ENCODE data around the gene CCDC85A.
A peak's percentile ranks its signal among the peaks of the same experiment; 100 is the strongest.

Gene CCDC85A

GRCh38 chr2:56191617-56192016 lies 7.8 kb downstream of the CCDC85A start:
- Histone ChIP-seq H3K9me2 (replicated peaks; ENCODE audit: low read depth, low read length) (no peaks in the 10 kb centered on the region), H3K9me3 (ENCODE audit: insufficient read depth, low read depth, low read length) (no peaks in the 10 kb centered on the region), H3F3A (ENCODE audit: low read depth) (no peaks in the 10 kb centered on the region), H3K4me3 (ENCODE audit: low read length, poor library complexity, severe bottlenecking) (no peak overlapping the region), H3K9ac (ENCODE audit: low read depth, low read length, poor library complexity, severe bottlenecking) (no peak overlapping the region), H3K4me2 (ENCODE audit: low read depth, low read length, poor library complexity, severe bottlenecking) (no peak overlapping the region), H3K27me3 (ENCODE audit: insufficient read depth, low read length, poor library complexity, severe bottlenecking) (no peaks in the 10 kb centered on the region), H3K36me3 (ENCODE audit: insufficient read depth, low read length) (no peaks in the 10 kb centered on the region), H4K20me1 (ENCODE audit: insufficient read depth, low read length, poor library complexity, severe bottlenecking) (no peaks in the 10 kb centered on the region), H3K4me1 (ENCODE audit: insufficient read depth, low read length, poor library complexity, severe bottlenecking) (no peaks in the 10 kb centered on the region), H2AFZ (ENCODE audit: low read length) (no peak overlapping the region), H3K79me2 (ENCODE audit: insufficient read depth, low read length) (no peaks in the 10 kb centered on the region)
- TF ChIP-seq, protein P1, sequence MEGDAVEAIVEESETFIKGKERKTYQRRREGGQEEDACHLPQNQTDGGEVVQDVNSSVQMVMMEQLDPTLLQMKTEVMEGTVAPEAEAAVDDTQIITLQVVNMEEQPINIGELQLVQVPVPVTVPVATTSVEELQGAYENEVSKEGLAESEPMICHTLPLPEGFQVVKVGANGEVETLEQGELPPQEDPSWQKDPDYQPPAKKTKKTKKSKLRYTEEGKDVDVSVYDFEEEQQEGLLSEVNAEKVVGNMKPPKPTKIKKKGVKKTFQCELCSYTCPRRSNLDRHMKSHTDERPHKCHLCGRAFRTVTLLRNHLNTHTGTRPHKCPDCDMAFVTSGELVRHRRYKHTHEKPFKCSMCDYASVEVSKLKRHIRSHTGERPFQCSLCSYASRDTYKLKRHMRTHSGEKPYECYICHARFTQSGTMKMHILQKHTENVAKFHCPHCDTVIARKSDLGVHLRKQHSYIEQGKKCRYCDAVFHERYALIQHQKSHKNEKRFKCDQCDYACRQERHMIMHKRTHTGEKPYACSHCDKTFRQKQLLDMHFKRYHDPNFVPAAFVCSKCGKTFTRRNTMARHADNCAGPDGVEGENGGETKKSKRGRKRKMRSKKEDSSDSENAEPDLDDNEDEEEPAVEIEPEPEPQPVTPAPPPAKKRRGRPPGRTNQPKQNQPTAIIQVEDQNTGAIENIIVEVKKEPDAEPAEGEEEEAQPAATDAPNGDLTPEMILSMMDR (conservative IDR thresholded peaks at IDR 0.05; ENCODE audit: low read length) = peak; percentile 44
- TF ChIP-seq EZH2phosphoT487 (IDR thresholded peaks at IDR 0.05; ENCODE audit: borderline replicate concordance) = no peak

- H3K9me2 ChIP-seq (replicated peaks; ENCODE audit: low read depth, low read length) = no peaks in the 10 kb centered on the region
- H3K79me2 ChIP-seq (ENCODE audit: insufficient read depth, low read length) = no peaks in the 10 kb centered on the region
- no peak overlapping the region for H2AFZ ChIP-seq (ENCODE audit: low read length)
- H3K4me2 ChIP-seq (ENCODE audit: low read depth, low read length, poor library complexity, severe bottlenecking) = no peak overlapping the region
- H3K4me1 ChIP-seq (ENCODE audit: insufficient read depth, low read length, poor library complexity, severe bottlenecking) = no peaks in the 10 kb centered on the region
- no peaks in the 10 kb centered on the region for H3K36me3 ChIP-seq (ENCODE audit: insufficient read depth, low read length)
- TF ChIP-seq, protein P1 (conservative IDR thresholded peaks at IDR 0.05; ENCODE audit: low read length) = no peak
- no peak for TF ChIP-seq EZH2phosphoT487 (IDR thresholded peaks at IDR 0.05; ENCODE audit: borderline replicate concordance)
- H3K4me3 ChIP-seq (ENCODE audit: low read length, poor library complexity, severe bottlenecking) = no peak overlapping the region
- H3K27me3 ChIP-seq (ENCODE audit: insufficient read depth, low read length, poor library complexity, severe bottlenecking) = no peaks in the 10 kb centered on the region
- H3K9me3 ChIP-seq (ENCODE audit: insufficient read depth, low read depth, low read length) = no peaks in the 10 kb centered on the region
- no peaks in the 10 kb centered on the region for H4K20me1 ChIP-seq (ENCODE audit: insufficient read depth, low read length, poor library complexity, severe bottlenecking)
- H3K9ac ChIP-seq (ENCODE audit: low read depth, low read length, poor library complexity, severe bottlenecking) = no peak overlapping the region
- H3F3A ChIP-seq (ENCODE audit: low read depth) = no peaks in the 10 kb centered on the region
Observed at GRCh38 chr2:56192664-56193305, 9.0 kb downstream of the CCDC85A start.

DNA sequence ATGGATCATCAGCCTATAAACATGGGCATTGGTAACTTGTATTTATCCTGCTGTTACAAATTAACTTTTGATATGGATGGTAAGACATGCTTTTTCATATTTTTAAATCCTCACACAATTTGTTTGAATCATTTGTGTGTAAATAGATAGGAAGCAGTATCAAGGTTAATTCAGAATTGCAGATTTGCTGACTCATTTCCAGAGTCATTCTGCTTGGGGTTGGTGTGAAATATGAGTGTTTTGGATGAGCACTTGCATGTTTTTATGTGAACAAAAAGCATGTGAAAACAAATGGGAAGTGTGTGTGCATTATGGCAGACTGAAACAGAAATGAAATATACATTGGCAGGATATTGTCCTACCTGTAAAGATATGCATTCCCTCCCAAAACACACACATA lies 11.8 kb downstream of the CCDC85A start:
- Histone ChIP-seq H3K27me3 (ENCODE audit: insufficient read depth, low read length, poor library complexity, severe bottlenecking) (no peaks in the 10 kb centered on the region), H3K9me3 (ENCODE audit: insufficient read depth, low read depth, low read length) (no peaks in the 10 kb centered on the region), H3K79me2 (ENCODE audit: insufficient read depth, low read length) (no peaks in the 10 kb centered on the region), H3K36me3 (ENCODE audit: insufficient read depth, low read length) (no peaks in the 10 kb centered on the region), H3K4me3 (ENCODE audit: low read length, poor library complexity, severe bottlenecking) (no peak overlapping the region), H3K9me2 (replicated peaks; ENCODE audit: low read depth, low read length) (no peaks in the 10 kb centered on the region), H3K4me1 (ENCODE audit: insufficient read depth, low read length, poor library complexity, severe bottlenecking) (no peaks in the 10 kb centered on the region), H2AFZ (ENCODE audit: low read length) (no peak overlapping the region), H4K20me1 (ENCODE audit: insufficient read depth, low read length, poor library complexity, severe bottlenecking) (no peaks in the 10 kb centered on the region), H3F3A (ENCODE audit: low read depth) (no peaks in the 10 kb centered on the region), H3K4me2 (ENCODE audit: low read depth, low read length, poor library complexity, severe bottlenecking) (no peak overlapping the region), H3K9ac (ENCODE audit: low read depth, low read length, poor library complexity, severe bottlenecking) (no peak overlapping the region)
- TF ChIP-seq, protein P1 (conservative IDR thresholded peaks at IDR 0.05; ENCODE audit: low read length) = no peak
- TF ChIP-seq EZH2phosphoT487 (IDR thresholded peaks at IDR 0.05; ENCODE audit: borderline replicate concordance) = no peak
